Astrocyte (in vitro differentiated cells and primary cell): ENCODE results near the gene YPEL1. TPM values are rescaled to one million over a fixed set of nuclear protein-coding genes. Genes with fewer than 3 reads are reported as not detected.

Experiments
- DNase-seq: peaks from one replicate; pipeline ENCODE4 v3.0.0-alpha.2; 2010; ENCODE audit warnings: low read depth
- FAIRE-seq: peaks from 2 replicates; lab custom pipeline; 2011; peaks lifted over from hg19 to GRCh38; lab: Jason Lieb, UNC
- H2AFZ ChIP-seq: 2 replicates; pipeline ENCODE4 v1.6.0; 2012; ENCODE audit warnings: low read depth, low read length, inconsistent platforms
- H3K27ac ChIP-seq: 2 replicates; pipeline ENCODE4 v1.5.1; 2011; ENCODE audit warnings: low read depth, low read length, inconsistent platforms
- H3K27me3 ChIP-seq: 2 replicates; pipeline ENCODE4 v1.6.0; 2011; ENCODE audit warnings: low read length, inconsistent platforms; ENCODE audit not compliant: insufficient read depth
- H3K36me3 ChIP-seq: 2 replicates; pipeline ENCODE4 v1.5.1; 2011; ENCODE audit warnings: low read length, inconsistent platforms; ENCODE audit not compliant: insufficient read depth
- H3K4me1 ChIP-seq: 2 replicates; pipeline ENCODE4 v1.5.1; 2011; ENCODE audit warnings: low read length, inconsistent platforms; ENCODE audit not compliant: insufficient read depth
- H3K4me2 ChIP-seq: 2 replicates; pipeline ENCODE4 v1.6.0; 2012; ENCODE audit warnings: low read length, inconsistent platforms
- H3K4me3 ChIP-seq: 2 replicates; pipeline ENCODE4 v1.5.1; 2011; ENCODE audit warnings: low read depth, mild to moderate bottlenecking, low read length, inconsistent platforms; ENCODE audit not compliant: insufficient read depth
- H3K79me2 ChIP-seq: 2 replicates; pipeline ENCODE4 v1.6.0; 2012; ENCODE audit warnings: mild to moderate bottlenecking, low read length, inconsistent platforms; ENCODE audit not compliant: insufficient read depth
- H3K9ac ChIP-seq: 2 replicates; pipeline ENCODE4 v1.6.0; 2012; ENCODE audit warnings: mild to moderate bottlenecking, low read length, inconsistent platforms
- H3K9me3 ChIP-seq: 2 replicates; pipeline ENCODE4 v1.5.1; 2012; ENCODE audit warnings: low read depth, mild to moderate bottlenecking, low read length, inconsistent platforms; ENCODE audit not compliant: insufficient read depth
- H4K20me1 ChIP-seq: 2 replicates; pipeline ENCODE4 v1.6.0; 2012; ENCODE audit warnings: low read length, inconsistent platforms; ENCODE audit not compliant: insufficient read depth
- H3K27ac Mint-ChIP-seq: one replicate; pipeline ENCODE4 v1.8.0; 2021; ENCODE audit warnings: mild to moderate bottlenecking, mixed read lengths; ENCODE audit not compliant: unreplicated experiment
- H3K27me3 Mint-ChIP-seq: one replicate; pipeline ENCODE4 v1.8.0; 2021; ENCODE audit warnings: low read depth, mixed read lengths; ENCODE audit not compliant: unreplicated experiment
- H3K36me3 Mint-ChIP-seq: one replicate; pipeline ENCODE4 v1.8.0; 2021; ENCODE audit warnings: low read depth, mixed read lengths; ENCODE audit not compliant: unreplicated experiment
- H3K4me1 Mint-ChIP-seq: one replicate; pipeline ENCODE4 v1.8.0; 2021; ENCODE audit warnings: low read depth, mixed read lengths; ENCODE audit not compliant: unreplicated experiment
- H3K4me3 Mint-ChIP-seq: one replicate; pipeline ENCODE4 v1.8.0; 2021; ENCODE audit warnings: mild to moderate bottlenecking, moderate library complexity, mixed read lengths; ENCODE audit not compliant: unreplicated experiment
- H3K9me3 Mint-ChIP-seq: one replicate; pipeline ENCODE4 v1.8.0; 2021; ENCODE audit warnings: mild to moderate bottlenecking, mixed read lengths; ENCODE audit not compliant: unreplicated experiment
- CTCF ChIP-seq: IDR thresholded peaks from 2 replicates; pipeline ENCODE4 v1.5.1; 2011; ENCODE audit warnings: low read depth, mild to moderate bottlenecking, inconsistent platforms, low read length, moderate library complexity; ENCODE audit not compliant: insufficient read depth
- EZH2 ChIP-seq: IDR thresholded peaks from 2 replicates; pipeline ENCODE4 v1.6.1; 2012; ENCODE audit warnings: mild to moderate bottlenecking, low read length, inconsistent platforms; ENCODE audit not compliant: insufficient read depth
- total RNA-seq: library from RNA; stranded (reverse); gene quantifications from 2 replicates; pipeline ENCODE4 v1.2.1, GENCODE V29; 2021

Gene YPEL1
- total RNA-seq, 1 donor from 2014 or later = 0.86 TPM

GRCh38 chr22:21728270-21728669, 7.3 kb downstream of the YPEL1 start:
- H3K4me3 Mint-ChIP-seq = no peak overlapping the region
- FAIRE-seq = no peak
- H3K27ac Mint-ChIP-seq = no peak overlapping the region

GRCh38 chr22:21727768-21728167, 7.8 kb downstream of the YPEL1 start:
- Histone ChIP-seq H3K79me2 (no peaks in the 10 kb centered on the region), H3K27me3 (no peaks in the 10 kb centered on the region), H3K27ac (no peak overlapping the region), H2AFZ (no peak overlapping the region), H3K36me3 (no peaks in the 10 kb centered on the region), H3K4me2 (no peak overlapping the region), H3K4me3 (no peak overlapping the region), H3K9ac (no peak overlapping the region), H3K9me3 (no peaks in the 10 kb centered on the region), H3K4me1 (no peaks in the 10 kb centered on the region), H4K20me1 (no peaks in the 10 kb centered on the region)
- Mint-ChIP-seq H3K4me1 (no peaks in the 10 kb centered on the region), H3K9me3 (no peaks in the 10 kb centered on the region), H3K27ac (no peak overlapping the region), H3K4me3 (no peak overlapping the region), H3K36me3 (no peaks in the 10 kb centered on the region), H3K27me3 (peaks cover 8% of the 10 kb centered on the region)
- no peak for TF ChIP-seq CTCF
- no peak for TF ChIP-seq EZH2
- FAIRE-seq (no peak), DNase-seq (no peak)

More at GRCh38 chr22:21728270-21728669, 7.3 kb downstream of the YPEL1 start:
- Mint-ChIP-seq H3K9me3 (no peaks in the 10 kb centered on the region), H3K36me3 (no peaks in the 10 kb centered on the region), H3K27me3 (peaks cover 8% of the 10 kb centered on the region), H3K4me1 (no peaks in the 10 kb centered on the region)
- H3K36me3 ChIP-seq = no peaks in the 10 kb centered on the region
- no peaks in the 10 kb centered on the region for H3K79me2 ChIP-seq
- H3K27ac ChIP-seq = no peak overlapping the region
- H3K9ac ChIP-seq = no peak overlapping the region
- no peaks in the 10 kb centered on the region for H3K4me1 ChIP-seq
- no peak overlapping the region for H3K4me2 ChIP-seq
- no peak for DNase-seq
- no peak for TF ChIP-seq CTCF
- H3K27me3 ChIP-seq = no peaks in the 10 kb centered on the region
- no peaks in the 10 kb centered on the region for H3K9me3 ChIP-seq
- no peak overlapping the region for H3K4me3 ChIP-seq
- no peaks in the 10 kb centered on the region for H4K20me1 ChIP-seq
- H2AFZ ChIP-seq = no peak overlapping the region

- Histone ChIP-seq H3K4me1 (no peaks in the 10 kb centered on the region), H3K9me3 (no peaks in the 10 kb centered on the region), H2AFZ (no peak overlapping the region), H3K9ac (no peak overlapping the region), H3K27ac (no peak overlapping the region), H3K4me3 (no peak overlapping the region), H3K36me3 (no peaks in the 10 kb centered on the region), H3K27me3 (no peaks in the 10 kb centered on the region), H4K20me1 (no peaks in the 10 kb centered on the region), H3K79me2 (no peaks in the 10 kb centered on the region), H3K4me2 (no peak overlapping the region)
- Mint-ChIP-seq H3K4me1 (no peaks in the 10 kb centered on the region), H3K4me3 (no peak overlapping the region), H3K27me3 (peaks cover 8% of the 10 kb centered on the region), H3K36me3 (no peaks in the 10 kb centered on the region), H3K27ac (no peak overlapping the region), H3K9me3 (no peaks in the 10 kb centered on the region)
- DNase-seq = no peak
- no peak for FAIRE-seq
- TF ChIP-seq CTCF = no peak
- TF ChIP-seq EZH2 = no peak
These were observed 8.4 kb downstream of the YPEL1 start for GRCh38 chr22:21727159-21727558.
